Fibroblast of villous mesenchyme (primary cell): Measurements from ENCODE around the gene TNS3. TPM values are rescaled to one million over a fixed set of nuclear protein-coding genes. Genes with fewer than 3 reads are reported as not detected.

Experiments
- DNase-seq: peaks from one replicate; pipeline ENCODE4 v3.0.0-alpha.2; 2010; ENCODE audit warnings: low read depth
- H3K4me3 ChIP-seq: 2 replicates; pipeline ENCODE4 v1.5.1; 2011; ENCODE audit warnings: low read depth, mild to moderate bottlenecking, low read length
- total RNA-seq: library from RNA; depleted of rRNA; stranded (reverse); fragments of >200 nt; gene quantifications from 2 replicates; pipeline ENCODE4 v1.2.3, GENCODE V29; 2012
- TF ChIP-seq, protein P1 (sequence below): IDR thresholded peaks from 2 replicates; pipeline ENCODE4 v1.5.1; 2012; ENCODE audit warnings: low read depth, mild to moderate bottlenecking, low read length; ENCODE audit not compliant: insufficient read depth

Gene TNS3
- total RNA-seq, 1 donor: 202 TPM

- no peak for DNase-seq
- TF ChIP-seq, protein P1, sequence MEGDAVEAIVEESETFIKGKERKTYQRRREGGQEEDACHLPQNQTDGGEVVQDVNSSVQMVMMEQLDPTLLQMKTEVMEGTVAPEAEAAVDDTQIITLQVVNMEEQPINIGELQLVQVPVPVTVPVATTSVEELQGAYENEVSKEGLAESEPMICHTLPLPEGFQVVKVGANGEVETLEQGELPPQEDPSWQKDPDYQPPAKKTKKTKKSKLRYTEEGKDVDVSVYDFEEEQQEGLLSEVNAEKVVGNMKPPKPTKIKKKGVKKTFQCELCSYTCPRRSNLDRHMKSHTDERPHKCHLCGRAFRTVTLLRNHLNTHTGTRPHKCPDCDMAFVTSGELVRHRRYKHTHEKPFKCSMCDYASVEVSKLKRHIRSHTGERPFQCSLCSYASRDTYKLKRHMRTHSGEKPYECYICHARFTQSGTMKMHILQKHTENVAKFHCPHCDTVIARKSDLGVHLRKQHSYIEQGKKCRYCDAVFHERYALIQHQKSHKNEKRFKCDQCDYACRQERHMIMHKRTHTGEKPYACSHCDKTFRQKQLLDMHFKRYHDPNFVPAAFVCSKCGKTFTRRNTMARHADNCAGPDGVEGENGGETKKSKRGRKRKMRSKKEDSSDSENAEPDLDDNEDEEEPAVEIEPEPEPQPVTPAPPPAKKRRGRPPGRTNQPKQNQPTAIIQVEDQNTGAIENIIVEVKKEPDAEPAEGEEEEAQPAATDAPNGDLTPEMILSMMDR: no peak
- H3K4me3 ChIP-seq: no peak overlapping the region
Measured at GRCh38 chr7:47278043-47278442, 303.9 kb downstream of the TNS3 start.

- TF ChIP-seq, protein P1: no peak
Measured at GRCh38 chr7:47277321-47277781, 304.6 kb downstream of the TNS3 start.

DNA sequence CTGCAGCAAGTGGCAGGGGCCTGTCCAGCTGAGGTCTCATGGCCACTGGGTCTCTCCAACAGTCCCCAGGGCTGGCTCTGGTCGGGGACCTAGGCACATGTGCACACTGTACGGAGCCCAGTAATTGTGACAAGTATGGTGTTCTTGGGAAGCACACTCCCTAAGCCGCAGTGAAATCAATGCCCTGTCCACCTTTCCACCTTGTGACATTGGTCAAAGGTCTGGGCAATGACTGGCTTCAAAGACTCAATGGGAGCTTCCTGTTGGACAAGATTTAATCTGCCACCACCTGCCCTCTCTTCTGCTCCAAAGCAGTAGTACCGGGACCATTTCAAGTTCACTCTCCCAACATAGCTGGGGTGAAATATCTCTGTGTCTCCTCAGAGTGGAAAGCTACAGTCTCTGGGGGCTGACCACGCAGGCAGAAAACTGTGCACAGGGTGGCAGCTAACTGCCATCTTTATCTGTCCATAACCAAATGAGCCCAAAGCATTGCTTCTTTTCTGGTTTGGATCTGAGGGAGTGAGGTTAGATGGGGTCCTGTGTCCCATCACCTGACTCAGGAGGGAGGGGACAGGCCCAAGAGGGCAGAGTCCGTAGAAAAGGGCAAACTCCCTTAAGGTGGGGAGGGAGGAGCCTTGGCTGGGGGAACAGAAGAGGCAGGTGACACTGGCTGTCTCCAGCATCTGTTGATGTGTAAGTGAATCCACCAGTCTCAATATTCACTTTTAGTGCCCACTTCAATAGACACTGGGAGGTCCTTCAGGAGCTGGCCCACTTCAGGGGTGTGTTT lies 307.7 kb downstream of the TNS3 start:
- TF ChIP-seq, protein P1: no peak

More at GRCh38 chr7:47277321-47277781, 304.6 kb downstream of the TNS3 start:
- H3K4me3 ChIP-seq: no peak overlapping the region
- DNase-seq: no peak

GRCh38 chr7:47273088-47273487 lies 308.8 kb downstream of the TNS3 start:
- no peak overlapping the region for H3K4me3 ChIP-seq
- DNase-seq: no peak
- TF ChIP-seq, protein P1: no peak

More for the DNA sequence above, 307.7 kb downstream of the TNS3 start:
- no peak overlapping the region for H3K4me3 ChIP-seq
- no peak for DNase-seq

- H3K4me3 ChIP-seq: no peak overlapping the region
- DNase-seq: no peak
- TF ChIP-seq, protein P1: no peak
Measured at GRCh38 chr7:47271749-47272148, 310.2 kb downstream of the TNS3 start.

DNA sequence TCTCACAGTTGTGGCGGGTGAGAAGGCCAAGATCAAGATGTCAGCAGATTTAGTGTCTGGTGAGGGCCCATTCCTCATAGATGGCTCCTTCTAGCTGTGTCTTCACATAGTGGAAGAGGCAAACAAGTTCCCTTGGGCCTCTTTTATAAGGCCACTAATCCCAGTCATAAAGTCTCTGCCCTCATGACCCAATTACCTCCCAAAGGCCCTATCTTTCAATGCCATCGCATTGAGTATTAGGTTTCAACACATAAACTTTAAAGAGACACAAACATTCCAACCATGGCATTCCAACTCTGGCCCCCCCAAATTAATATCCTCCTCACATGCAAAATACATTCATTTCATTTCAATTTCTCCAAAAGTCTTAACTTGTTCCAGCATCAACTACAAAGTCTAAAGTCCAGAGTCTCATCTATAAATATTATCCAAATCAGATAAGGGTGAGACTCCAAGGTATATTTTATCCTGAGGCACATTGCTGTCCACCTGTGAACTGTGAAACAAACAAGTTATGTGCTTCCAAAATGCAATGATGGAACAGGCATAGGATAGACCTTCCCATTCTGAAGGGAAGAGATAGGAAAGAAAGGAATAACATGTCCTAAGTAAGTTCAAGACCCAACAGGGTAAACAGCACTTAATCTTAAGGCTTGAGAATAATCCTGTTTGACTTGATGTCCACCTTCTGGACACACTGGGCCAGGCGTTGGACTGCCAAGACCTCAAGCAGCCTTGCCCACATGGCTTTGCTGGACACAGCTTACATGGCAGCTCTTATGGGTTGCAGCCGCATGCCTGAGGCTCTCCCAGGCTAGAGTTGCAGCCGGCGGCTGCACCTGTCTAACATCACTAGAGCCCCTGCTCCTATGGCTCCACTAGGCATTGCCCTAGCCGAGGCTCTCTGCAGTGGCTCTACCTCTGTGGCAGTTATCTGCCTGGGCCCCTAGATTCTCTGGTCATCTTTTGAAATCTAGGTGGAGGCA lies 312.8 kb downstream of the TNS3 start:
- no peak overlapping the region for H3K4me3 ChIP-seq
- peak; percentile 70 for DNase-seq
- TF ChIP-seq, protein P1: no peak
